ENCODE measurements around the gene ERGIC1. TPM values are rescaled to one million over a fixed set of nuclear protein-coding genes. Genes with fewer than 3 reads are reported as not detected.
A peak's percentile ranks its signal among the peaks of the same experiment; 100 is the strongest.

Gene ERGIC1
- total and polyA plus RNA-seq, 8 donors, result 54.5 to 293 (median 104) TPM

GRCh38 chr5:172828911-172829431 lies 5.1 kb upstream of the ERGIC1 start:
- intact Hi-C loops (cut with DNase I; ENCODE audit: low total_unique reads), result no loop called here
- Histone ChIP-seq H3K36me3 (no peaks in the 10 kb centered on the region), H3K4me3 (no peak overlapping the region), H3K4me1 (peaks cover 0 to 9% (median 6%) of the 10 kb centered on the region in 4 donors), H3K9me3 (peaks cover 0 to 8% (median 0%) of the 10 kb centered on the region in 4 donors), H3K27ac (no peak overlapping the region), H3K27me3 (no peaks in the 10 kb centered on the region)
- 57 to 76% (median 58%) methylated on average over 6 of the region's 6 CpGs for WGBS, 5 donors
- no peak for DNase-seq
- TF ChIP-seq CTCF (IDR thresholded peaks at IDR 0.05), result no peak
- no peak for TF ChIP-seq POLR2A (IDR thresholded peaks at IDR 0.05)
- TF ChIP-seq POLR2AphosphoS5 (IDR thresholded peaks at IDR 0.05), result no peak
- TF ChIP-seq EP300 (IDR thresholded peaks at IDR 0.05), result no peak

- Histone ChIP-seq H3K36me3 (no peaks in the 10 kb centered on the region), H3K27me3 (no peaks in the 10 kb centered on the region), H3K9me3 (peaks cover 0 to 8% (median 0%) of the 10 kb centered on the region in 4 donors), H3K4me1 (peaks cover 6 to 15% (median 13%) of the 10 kb centered on the region in 4 donors), H3K4me3 (no peak overlapping the region), H3K27ac (peak overlapping the region in 1 of 5 donors; percentile 27)
- TF ChIP-seq CTCF (IDR thresholded peaks at IDR 0.05) (no peak), POLR2A (IDR thresholded peaks at IDR 0.05) (no peak), POLR2AphosphoS5 (IDR thresholded peaks at IDR 0.05) (no peak), EP300 (IDR thresholded peaks at IDR 0.05) (no peak)
- intact Hi-C loops (cut with DNase I; ENCODE audit: low total_unique reads), result no loop called here
- no peak for DNase-seq
- 42 to 81% (median 61%) methylated on average over 1 of the region's 1 CpG for WGBS, 5 donors
Observed at GRCh38 chr5:172830275-172830799, 3.7 kb upstream of the ERGIC1 start.

GRCh38 chr5:172830876-172831662 lies 3.0 kb upstream of the ERGIC1 start:
- no peaks in the 10 kb centered on the region for H3K27me3 ChIP-seq
- TF ChIP-seq POLR2AphosphoS5 (IDR thresholded peaks at IDR 0.05), result no peak
- no peak for TF ChIP-seq POLR2A (IDR thresholded peaks at IDR 0.05)
- TF ChIP-seq EP300 (IDR thresholded peaks at IDR 0.05), result no peak
- TF ChIP-seq CTCF (IDR thresholded peaks at IDR 0.05), result no peak
- peaks cover 0 to 4% (median 0%) of the 10 kb centered on the region in 4 donors for H3K9me3 ChIP-seq
- WGBS, 5 donors, result 56 to 76% (median 60%) methylated on average over 11 to 14 of the region's 14 CpGs
- H3K4me3 ChIP-seq, result no peak overlapping the region
- DNase-seq, result no peak
- H3K27ac ChIP-seq, result peak overlapping the region in 2 of 5 donors; percentile 5 to 27
- intact Hi-C loops (cut with DNase I; ENCODE audit: low total_unique reads), result no loop called here
- peaks cover 13 to 22% (median 20%) of the 10 kb centered on the region in 4 donors for H3K4me1 ChIP-seq
- H3K36me3 ChIP-seq, result no peaks in the 10 kb centered on the region

DNA sequence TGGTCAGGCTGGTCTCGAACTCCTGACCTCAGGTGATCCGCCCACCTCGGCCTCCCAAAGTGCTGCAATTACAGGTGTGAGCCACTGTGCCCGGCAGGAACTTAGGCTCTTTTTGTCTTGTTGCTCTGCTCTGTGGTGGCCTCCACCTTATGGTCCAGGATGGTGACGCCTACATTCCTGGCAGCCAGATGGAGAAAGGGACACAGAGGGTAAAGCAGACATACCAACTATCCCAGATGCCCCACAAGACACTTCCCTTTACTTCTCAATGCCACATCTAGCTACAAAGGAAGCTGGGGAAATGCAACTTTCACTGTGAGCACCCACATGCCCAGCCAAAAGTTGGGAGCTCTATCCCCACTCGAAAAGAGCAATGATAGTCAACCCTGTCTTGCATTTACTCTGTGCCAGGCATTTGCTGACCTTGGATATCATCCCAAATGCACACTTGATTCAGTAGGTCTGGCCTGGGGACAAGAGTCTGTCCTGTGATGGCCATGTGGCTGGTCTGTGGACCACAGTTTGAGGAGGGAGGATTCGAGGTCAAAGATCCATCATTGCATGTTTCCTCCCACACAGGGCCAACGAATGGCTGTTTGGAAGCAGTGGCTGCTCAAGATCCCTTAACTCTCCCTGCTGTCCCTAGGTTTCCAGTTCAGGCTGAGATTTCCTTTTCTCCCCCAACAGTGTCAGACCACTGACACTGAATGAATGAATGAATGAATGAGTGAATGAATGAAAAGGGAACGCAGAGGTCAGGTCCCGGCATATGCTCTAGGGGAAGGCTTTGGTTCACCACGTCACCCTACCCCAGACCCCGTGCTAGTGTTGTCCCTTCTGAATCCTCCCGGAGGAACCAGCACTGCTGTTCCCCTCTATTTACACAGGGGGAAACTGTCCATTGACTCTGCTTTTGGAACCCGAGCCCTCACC lies 1.4 kb upstream of the ERGIC1 start:
- intact Hi-C loops (cut with DNase I; ENCODE audit: low total_unique reads), result no loop called here
- TF ChIP-seq EP300 (IDR thresholded peaks at IDR 0.05), result no peak
- no peak for TF ChIP-seq POLR2A (IDR thresholded peaks at IDR 0.05)
- TF ChIP-seq POLR2AphosphoS5 (IDR thresholded peaks at IDR 0.05), result no peak
- TF ChIP-seq CTCF (IDR thresholded peaks at IDR 0.05), result no peak
- no peaks in the 10 kb centered on the region for H3K9me3 ChIP-seq
- no peaks in the 10 kb centered on the region for H3K27me3 ChIP-seq
- peaks cover 27 to 38% (median 36%) of the 10 kb centered on the region in 4 donors for H3K4me1 ChIP-seq
- peak overlapping the region; percentile 93 to 96 (median 95) for H3K27ac ChIP-seq
- H3K36me3 ChIP-seq, result no peaks in the 10 kb centered on the region
- WGBS, 5 donors, result 72 to 78% (median 76%) methylated on average over 14 of the region's 14 CpGs
- DNase-seq, result no peak
- H3K4me3 ChIP-seq, result no peak overlapping the region

Data from stomach (tissue), 9 donors.